H1 (cell line): ENCODE measurements around the gene AFAP1L2. TPM values are rescaled to one million over a fixed set of nuclear protein-coding genes. Genes with fewer than 3 reads are reported as not detected.
A peak's percentile ranks its signal among the peaks of the same experiment; 100 is the strongest.

Experiments used
- CTCF ChIA-PET: fragments of 300-600 bp; sonication (Branson Sonifier 250); formaldehyde crosslinking; loops from one replicate; lab custom pipeline; 2021; ENCODE audit not compliant: partially characterized antibody; lab: Charles Lee
- POLR2A ChIA-PET: fragments of 300-600 bp; sonication (Branson Sonifier 250); formaldehyde crosslinking; loops from one replicate; lab custom pipeline; 2021; ENCODE audit warnings: inconsistent platforms; ENCODE audit not compliant: partially characterized antibody; lab: Charles Lee
- DNase-seq, 2 experiments: peaks; one replicate each; pipeline versions ENCODE4 v3.0.0 to v3.0.0-alpha.2; 2010 to 2022; ENCODE audit warnings: low spot score in 2 of 2, low read depth in 1 of 2, mixed read lengths in 1 of 2
- FAIRE-seq: peaks from 2 replicates; lab custom pipeline; 2011; peaks lifted over from hg19 to GRCh38; lab: Jason Lieb, UNC
- H2AFZ ChIP-seq: 2 replicates; pipeline ENCODE4 v1.8.1; 2012; ENCODE audit warnings: low read length, inconsistent platforms
- H2AK5ac ChIP-seq: 2 replicates; pipeline ENCODE4 v1.6.1; 2013; ENCODE audit warnings: low read depth, low read length
- H2BK120ac ChIP-seq: replicated peaks from 2 replicates; pipeline ENCODE3; 2013; ENCODE audit warnings: low read depth, low read length, inconsistent platforms
- H2BK12ac ChIP-seq: 2 replicates; pipeline ENCODE4 v1.6.1; 2013; ENCODE audit warnings: low read depth, low read length
- H2BK15ac ChIP-seq: 2 replicates; pipeline ENCODE4 v1.6.1; 2013; ENCODE audit warnings: low read length
- H2BK20ac ChIP-seq: 2 replicates; pipeline ENCODE4 v1.6.1; 2013; ENCODE audit warnings: low read length
- H2BK5ac ChIP-seq: 2 replicates; pipeline ENCODE4 v1.6.1; 2013; ENCODE audit warnings: low read depth, low read length
- H3K14ac ChIP-seq: 2 replicates; pipeline ENCODE4 v1.6.1; 2013; ENCODE audit warnings: inconsistent platforms; ENCODE audit not compliant: insufficient read length
- H3K18ac ChIP-seq: 2 replicates; pipeline ENCODE4 v1.6.1; 2013; ENCODE audit warnings: low read length; ENCODE audit errors: extremely low read depth
- H3K23ac ChIP-seq: 2 replicates; pipeline ENCODE4 v1.6.1; 2013; ENCODE audit warnings: inconsistent platforms; ENCODE audit not compliant: insufficient read length
- H3K23me2 ChIP-seq: 2 replicates; pipeline ENCODE4 v1.6.1; 2013; ENCODE audit warnings: low read depth, low read length
- H3K27ac ChIP-seq: 2 replicates; pipeline ENCODE4 v1.6.1; 2011; ENCODE audit warnings: low read depth, low read length, inconsistent platforms
- H3K27me3 ChIP-seq, 4 experiments: replicated peaks in 1 of 4; 1 replicate in 1 of 4; 2 replicates in 3 of 4; pipeline versions ENCODE4 v1.6.1 to v1.8.1; 2011 to 2013; ENCODE audit warnings: low read length in 3 of 4, mild to moderate bottlenecking in 3 of 4, inconsistent platforms in 2 of 4, mixed read lengths in 2 of 4, moderate library complexity in 1 of 4; ENCODE audit not compliant: control insufficient read depth in 3 of 4, insufficient read depth in 3 of 4; ENCODE audit errors: extremely low read depth in 1 of 4
- H3K36me3 ChIP-seq, 4 experiments: 2 replicates each; pipeline versions ENCODE4 v1.6.1 to v1.8.1; 2011 to 2013; ENCODE audit warnings: mild to moderate bottlenecking in 4 of 4, low read length in 3 of 4, moderate library complexity in 2 of 4, control low read depth in 1 of 4, inconsistent platforms in 1 of 4; ENCODE audit not compliant: insufficient read depth in 4 of 4, control insufficient read depth in 2 of 4
- H3K4ac ChIP-seq: replicated peaks from 2 replicates; pipeline ENCODE3; 2013; ENCODE audit warnings: low read length, low read depth, mixed read lengths, inconsistent platforms; ENCODE audit not compliant: insufficient read length
- H3K4me1 ChIP-seq, 4 experiments: replicated peaks in 1 of 4; 1 replicate in 1 of 4; 2 replicates in 3 of 4; pipeline versions ENCODE4 v1.6.1 to v1.8.1; 2011 to 2013; ENCODE audit warnings: low read length in 3 of 4, inconsistent platforms in 2 of 4, mixed read lengths in 1 of 4; ENCODE audit not compliant: insufficient read depth in 4 of 4, control insufficient read depth in 3 of 4
- H3K4me2 ChIP-seq, 2 experiments: 2 replicates each; pipeline versions ENCODE4 v1.6.1 to v1.8.1; 2011 to 2013; ENCODE audit warnings: low read depth in 2 of 2, low read length in 2 of 2, control low read depth in 1 of 2, inconsistent platforms in 1 of 2, mild to moderate bottlenecking in 1 of 2; ENCODE audit not compliant: insufficient read depth in 1 of 2
- H3K4me3 ChIP-seq, 4 experiments: fragments of 200-600, 300-600 bp in 1 of 4; sonication (generic), shearing (Covaris generic), sonication (Bioruptor Twin) in 1 of 4; 2 replicates each; pipeline versions ENCODE4 v1.5.1 to v1.8.1; 2011 to 2016; ENCODE audit warnings: low read length in 4 of 4, low read depth in 3 of 4, control low read depth in 2 of 4, inconsistent platforms in 2 of 4, mild to moderate bottlenecking in 2 of 4, mixed read lengths in 1 of 4, moderate library complexity in 1 of 4; ENCODE audit not compliant: insufficient read depth in 2 of 4; ENCODE audit errors: extremely low read depth in 1 of 4
- H3K56ac ChIP-seq: replicated peaks from 2 replicates; pipeline ENCODE3; 2013; ENCODE audit warnings: low read depth, mild to moderate bottlenecking, mixed read lengths, low read length, inconsistent platforms; ENCODE audit not compliant: insufficient read length
- H3K79me1 ChIP-seq: 2 replicates; pipeline ENCODE4 v1.6.1; 2013; ENCODE audit warnings: low read depth, low read length, control low read depth
- H3K79me2 ChIP-seq, 2 experiments: 2 replicates each; pipeline versions ENCODE4 v1.6.1 to v1.8.1; 2012 to 2013; ENCODE audit warnings: low read length in 2 of 2, mild to moderate bottlenecking in 2 of 2, inconsistent platforms in 1 of 2; ENCODE audit not compliant: insufficient read depth in 2 of 2, control insufficient read depth in 1 of 2
- H3K9ac ChIP-seq, 4 experiments: replicated peaks in 1 of 4; 1 replicate in 1 of 4; 2 replicates in 3 of 4; pipeline versions ENCODE4 v1.6.1 to v1.8.1; 2011 to 2013; ENCODE audit warnings: low read depth in 3 of 4, low read length in 3 of 4, control low read depth in 2 of 4, mild to moderate bottlenecking in 2 of 4, moderate library complexity in 2 of 4, inconsistent platforms in 1 of 4; ENCODE audit errors: extremely low read depth in 1 of 4
- H3K9me3 ChIP-seq, 2 experiments: 2 replicates each; pipeline versions ENCODE4 v1.6.1 to v1.8.1; 2012 to 2013; ENCODE audit warnings: mild to moderate bottlenecking in 2 of 2, moderate library complexity in 2 of 2, control low read depth in 1 of 2, inconsistent platforms in 1 of 2, low read depth in 1 of 2, low read length in 1 of 2, mixed read lengths in 1 of 2; ENCODE audit not compliant: insufficient read depth in 2 of 2
- H4K20me1 ChIP-seq, 2 experiments: replicated peaks in 1 of 2; 2 replicates each; pipeline versions ENCODE3 to v1.8.1; 2011 to 2013; ENCODE audit warnings: inconsistent platforms in 2 of 2, low read length in 2 of 2, mild to moderate bottlenecking in 1 of 2; ENCODE audit not compliant: insufficient read depth in 2 of 2, control insufficient read depth in 1 of 2
- H4K5ac ChIP-seq: 2 replicates; pipeline ENCODE4 v1.6.1; 2013; ENCODE audit warnings: low read length, low read depth, mixed read lengths, inconsistent platforms; ENCODE audit not compliant: insufficient read length
- H4K8ac ChIP-seq: 2 replicates; pipeline ENCODE4 v1.8.0; 2013; ENCODE audit warnings: mild to moderate bottlenecking, moderate library complexity, low read length, inconsistent platforms; ENCODE audit not compliant: insufficient read depth; ENCODE audit errors: extremely low read depth
- H4K91ac ChIP-seq: replicated peaks from 2 replicates; pipeline ENCODE3; 2013; ENCODE audit warnings: low read length, mixed read lengths, inconsistent platforms; ENCODE audit not compliant: insufficient read length
- WGBS, 2 experiments: shearing (Covaris generic) in 1 of 2; methylation state at CpG; one replicate each; pipeline versions ENCODE4 v1.1.6 to v1.1.7; 2013 to 2015; ENCODE audit warnings: low lambda C conversion rate in 2 of 2, mixed read lengths in 2 of 2, inconsistent platforms in 1 of 2, low coverage in 1 of 2, missing lambda C conversion rate in 1 of 2; ENCODE audit not compliant: insufficient replicate concordance in 2 of 2, insufficient coverage in 1 of 2, insufficient read length in 1 of 2; ENCODE audit errors: extremely low coverage in 1 of 2, missing lambda C conversion rate in 1 of 2; 5-methylcytosine and 5-hydroxymethylcytosine counted together
- polyA plus RNA-seq, 7 experiments: library from polyadenylated mRNA; depleted of rRNA in 3 of 7; stranded (reverse) in 5 of 7; unstranded in 2 of 7; fragments of >200 nt in 5 of 7; fragments of 200-250 nt in 2 of 7; gene quantifications; 1 replicate in 5 of 7; 2 replicates in 1 of 7; 4 replicates in 1 of 7; pipeline versions ENCODE4 v1.2.1 to v1.2.3, GENCODE V29; 2011 to 2013; ENCODE audit warnings: missing spikeins in 2 of 7, mixed read lengths in 2 of 7
- total RNA-seq: library from RNA; stranded (reverse); fragmentation: NEBNext Ultra II Directional; extraction: Animal tissue kit (Norgen Biotek cat#: 25700); gene quantifications from 2 replicates; pipeline ENCODE4 v1.2.1, GENCODE V29; 2021

The AFAP1L2 gene
- total and polyA plus RNA-seq, 2 of the 8 experiments (the other 6 are each of a cell fraction or from before 2014, with no cell fraction given), result 3.9 to 6.4 TPM

DNA sequence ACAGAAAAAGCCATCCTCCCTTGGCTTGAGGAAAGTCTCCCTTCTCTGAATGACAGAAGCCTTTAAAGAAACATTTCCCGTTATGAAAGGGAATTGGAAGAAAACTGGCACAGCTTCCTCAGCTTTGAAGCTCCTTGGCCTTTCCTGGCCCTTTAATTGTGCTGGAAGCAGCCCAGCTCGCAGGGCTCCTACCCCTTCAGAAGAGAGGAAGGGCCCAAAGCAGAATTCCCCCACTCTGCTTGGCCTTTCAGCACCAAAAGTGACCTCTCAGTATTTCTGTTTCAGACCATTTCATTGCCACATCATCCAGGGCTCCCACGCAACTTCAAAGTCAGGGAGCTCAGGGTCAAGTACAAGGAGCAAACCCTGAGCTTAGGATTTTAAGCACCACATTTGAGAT, 4.2 kb downstream of the AFAP1L2 start:
- Histone ChIP-seq H3K18ac (0 out of 2 replicates have a peak overlapping the region, but pooled peaks have one; percentile 4), H2BK20ac (no peak overlapping the region), H3K27me3 (peaks cover 9 to 22% (median 17%) of the 10 kb centered on the region in 4 experiments; a peak in 6 of 7 replicates), H4K5ac (no peak overlapping the region), H3K56ac (no peak overlapping the region), H3K36me3 (no peaks in the 10 kb centered on the region), H3K23ac (no peak overlapping the region), H2AK5ac (no peak overlapping the region), H4K91ac (no peak overlapping the region), H3K4me2 (no peak overlapping the region), H3K4me1 (peaks cover 0 to 10% (median 2%) of the 10 kb centered on the region in 4 experiments; a peak in 4 of 7 replicates), H4K8ac (no peak overlapping the region), H3K9me3 (no peaks in the 10 kb centered on the region), H4K20me1 (no peaks in the 10 kb centered on the region), H2BK120ac (no peak overlapping the region), H2BK12ac (0 out of 2 replicates have a peak overlapping the region, but pooled peaks have one; percentile 28), H3K79me1 (no peaks in the 10 kb centered on the region), H3K4me3 (no peak overlapping the region), H2BK15ac (no peak overlapping the region), H3K14ac (no peak overlapping the region), H3K9ac (no peak overlapping the region), H2AFZ (no peak overlapping the region), H3K27ac (no peak overlapping the region), H3K23me2 (peaks cover 15% of the 10 kb centered on the region; the same call in 1 of the 2 replicates), H2BK5ac (no peak overlapping the region), H3K79me2 (no peaks in the 10 kb centered on the region), H3K4ac (no peak overlapping the region)
- DNase-seq (no peak), FAIRE-seq (no peak)
- CTCF ChIA-PET, result interaction anchor here (1.2 to 7.5 kb wide), 4 partner anchors 9 to 97 kb away, joined by 3 to 98 read pairs (median 36); no protein-coding TSS in a partner anchor
- whole genome bisulfite sequencing, 2 experiments, result 62% methylated on average over 3 of the region's 3 CpGs; no CpG with 5 or more reads in 1 of the 2 experiments
- POLR2A ChIA-PET, result no interaction called here
